Fibroblast of mammary gland (primary cell): ENCODE data around the gene CHEK2.

ENCODE experiments used
- DNase-seq: peaks from one replicate; pipeline ENCODE4 v3.0.0-alpha.2; 2010; ENCODE audit warnings: low read depth
- H3K4me3 ChIP-seq: 2 replicates; pipeline ENCODE4 v1.5.1; 2011; ENCODE audit warnings: low read depth, mild to moderate bottlenecking, low read length, moderate library complexity; ENCODE audit not compliant: control insufficient read depth
- CTCF ChIP-seq: conservative IDR thresholded peaks from 2 replicates; pipeline ENCODE4 v1.5.1; 2011; ENCODE audit warnings: low read depth, low read length, inconsistent platforms; ENCODE audit not compliant: control insufficient read depth, insufficient read depth

The CHEK2 gene

GRCh38 chr22:28728002-28728401 is 13.6 kb downstream of the CHEK2 start:
- DNase-seq: no peak
- TF ChIP-seq CTCF: no peak
- H3K4me3 ChIP-seq: no peak overlapping the region

GRCh38 chr22:28718044-28718443 is 23.6 kb downstream of the CHEK2 start:
- no peak overlapping the region for H3K4me3 ChIP-seq
- no peak for TF ChIP-seq CTCF
- no peak for DNase-seq

GRCh38 chr22:28716686-28717085 is 24.9 kb downstream of the CHEK2 start:
- peak; percentile 16 for DNase-seq
- TF ChIP-seq CTCF: no peak

GRCh38 chr22:28715611-28716010 is 26.0 kb downstream of the CHEK2 start:
- no peak for TF ChIP-seq CTCF
- no peak for DNase-seq
- H3K4me3 ChIP-seq: no peak overlapping the region

More at GRCh38 chr22:28716686-28717085, 24.9 kb downstream of the CHEK2 start:
- no peak overlapping the region for H3K4me3 ChIP-seq

- DNase-seq: peak; percentile 36
- no peak overlapping the region for H3K4me3 ChIP-seq
- TF ChIP-seq CTCF: no peak
These were observed 27.5 kb downstream of the CHEK2 start for GRCh38 chr22:28714043-28714628.

- peak; percentile 41 for TF ChIP-seq CTCF
- peak overlapping the region; percentile 13 for H3K4me3 ChIP-seq
These were observed 29.5 kb downstream of the CHEK2 start for GRCh38 chr22:28711820-28712777.

More at GRCh38 chr22:28711820-28712777, 29.5 kb downstream of the CHEK2 start:
- peak; percentile 98 for DNase-seq
